Myocyte (in vitro differentiated cells): ENCODE measurements around the gene MGAT5B. TPM values are rescaled to one million over a fixed set of nuclear protein-coding genes. Genes with fewer than 3 reads are reported as not detected.
A peak's percentile ranks its signal among the peaks of the same experiment; 100 is the strongest.

Experiments
- DNase-seq: peaks from one replicate; pipeline ENCODE4 v3.0.0-alpha.2; 2012; ENCODE audit warnings: low read depth
- total RNA-seq: library from RNA; depleted of rRNA; stranded (reverse); fragments of >200 nt; gene quantifications from 2 replicates; pipeline ENCODE4 v1.2.3, GENCODE V29; 2014

MGAT5B gene
- total RNA-seq, 1 donor from 2014 or later, result 0.11 TPM

DNA sequence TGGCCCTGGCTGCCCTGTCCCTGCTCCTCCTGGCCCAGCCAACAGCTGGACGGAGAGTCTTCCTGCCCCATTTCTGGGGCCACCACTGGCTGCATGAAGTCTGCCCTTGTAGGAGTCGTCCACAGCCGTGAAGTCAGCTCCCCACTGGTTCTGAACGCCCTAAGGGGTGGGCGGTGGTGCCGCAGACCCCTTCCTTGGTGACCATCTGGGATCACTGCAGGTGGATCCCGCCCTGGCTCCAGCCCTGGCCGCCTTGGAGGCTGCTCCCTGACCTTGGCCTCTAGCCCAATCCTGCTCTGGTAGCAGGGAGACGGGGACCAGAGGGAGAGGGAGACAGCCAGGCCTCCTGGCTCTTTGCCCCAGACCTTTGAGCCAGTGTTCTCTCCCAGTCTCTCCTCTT, 35.4 kb downstream of the MGAT5B start:
- DNase-seq, result no peak

DNA sequence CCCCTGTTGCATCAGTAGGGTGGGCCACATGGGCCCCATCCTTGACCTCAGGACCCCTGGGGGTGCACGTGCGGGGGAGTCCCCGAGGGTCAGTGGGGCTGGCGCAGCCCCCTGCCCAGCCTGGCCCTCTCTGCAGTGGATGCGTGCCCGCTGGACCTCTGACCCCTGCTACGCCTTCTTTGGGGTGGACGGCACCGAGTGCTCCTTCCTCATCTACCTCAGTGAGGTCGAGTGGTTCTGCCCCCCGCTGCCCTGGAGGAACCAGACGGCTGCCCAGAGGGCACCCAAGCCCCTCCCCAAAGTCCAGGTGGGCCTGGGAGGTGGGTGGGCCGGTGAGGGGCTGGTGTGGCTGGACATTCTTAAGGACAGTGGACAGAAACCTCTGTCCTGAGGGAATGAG, 35.9 kb downstream of the MGAT5B start:
- no peak for DNase-seq

DNA sequence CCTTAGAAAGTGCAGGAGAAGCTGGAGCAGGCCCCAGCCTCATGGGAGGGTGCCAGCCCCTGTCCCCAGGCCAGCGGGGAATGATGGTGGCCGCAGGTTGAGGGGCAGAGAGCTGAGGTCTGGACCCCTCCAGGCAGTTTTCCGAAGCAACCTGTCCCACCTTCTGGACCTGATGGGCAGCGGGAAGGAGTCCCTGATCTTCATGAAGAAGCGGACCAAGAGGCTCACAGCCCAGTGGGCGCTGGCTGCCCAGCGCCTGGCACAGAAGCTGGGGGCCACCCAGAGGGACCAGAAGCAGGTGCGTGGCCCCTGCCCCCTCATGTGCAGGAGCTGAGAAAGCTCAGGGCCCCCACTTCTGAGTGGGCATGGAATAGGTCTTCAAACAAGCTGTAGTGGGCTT, 36.8 kb downstream of the MGAT5B start:
- DNase-seq, result no peak

DNA sequence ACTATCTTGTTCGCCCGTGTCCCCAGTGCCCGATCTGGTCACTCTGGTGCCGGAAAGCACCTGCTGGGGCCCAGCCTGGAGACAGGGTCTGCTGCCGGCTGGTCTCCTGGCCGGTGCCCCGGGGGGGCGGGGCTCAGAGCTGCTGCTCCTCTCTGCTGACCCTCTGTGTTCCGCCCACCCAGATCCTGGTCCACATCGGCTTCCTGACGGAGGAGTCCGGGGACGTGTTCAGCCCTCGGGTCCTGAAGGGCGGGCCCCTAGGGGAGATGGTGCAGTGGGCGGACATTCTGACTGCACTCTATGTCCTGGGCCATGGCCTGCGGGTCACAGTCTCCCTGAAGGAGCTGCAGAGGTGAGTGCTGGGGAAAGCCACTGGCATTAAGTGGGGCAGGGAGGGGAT, 37.6 kb downstream of the MGAT5B start:
- DNase-seq, result no peak

DNA sequence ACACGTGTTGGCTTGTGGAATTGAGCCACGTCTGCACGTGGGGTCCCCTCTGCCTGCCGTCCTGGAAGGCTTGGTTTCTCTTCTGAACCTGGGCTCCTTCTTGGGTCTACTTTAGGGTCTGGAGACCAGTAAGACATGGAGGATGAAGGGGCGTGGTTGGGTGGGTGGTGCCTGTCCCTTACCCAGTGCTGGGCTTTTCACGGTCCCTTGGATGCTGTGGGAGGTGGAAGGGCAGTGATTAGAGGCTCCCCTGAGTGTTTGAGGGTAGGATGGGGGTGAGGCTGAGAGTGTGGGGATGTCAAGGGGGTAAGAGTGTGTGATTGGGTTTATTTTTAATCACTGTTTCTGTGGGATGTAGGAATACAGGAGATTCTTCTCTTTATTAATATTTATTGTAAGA, 38.3 kb downstream of the MGAT5B start:
- DNase-seq, result no peak

DNA sequence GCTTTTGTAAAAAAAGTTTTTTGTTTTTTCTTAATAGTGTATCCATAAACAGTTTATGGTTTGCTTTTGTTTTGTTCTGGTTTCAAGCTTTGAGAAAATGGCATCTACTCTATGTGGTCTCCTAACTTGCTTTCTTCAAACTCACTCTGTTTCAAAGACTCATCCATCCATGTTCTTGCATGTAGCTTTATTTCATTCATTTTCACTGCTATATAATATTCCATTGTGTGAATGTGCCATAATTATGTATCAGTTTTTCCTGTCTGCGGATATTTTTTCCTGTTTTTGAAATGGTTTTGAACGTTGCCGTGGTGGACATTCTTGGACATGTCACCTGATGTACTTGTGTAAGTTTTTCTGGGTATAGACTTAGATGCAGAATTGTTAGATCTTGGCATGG, 39.1 kb downstream of the MGAT5B start:
- no peak for DNase-seq

DNA sequence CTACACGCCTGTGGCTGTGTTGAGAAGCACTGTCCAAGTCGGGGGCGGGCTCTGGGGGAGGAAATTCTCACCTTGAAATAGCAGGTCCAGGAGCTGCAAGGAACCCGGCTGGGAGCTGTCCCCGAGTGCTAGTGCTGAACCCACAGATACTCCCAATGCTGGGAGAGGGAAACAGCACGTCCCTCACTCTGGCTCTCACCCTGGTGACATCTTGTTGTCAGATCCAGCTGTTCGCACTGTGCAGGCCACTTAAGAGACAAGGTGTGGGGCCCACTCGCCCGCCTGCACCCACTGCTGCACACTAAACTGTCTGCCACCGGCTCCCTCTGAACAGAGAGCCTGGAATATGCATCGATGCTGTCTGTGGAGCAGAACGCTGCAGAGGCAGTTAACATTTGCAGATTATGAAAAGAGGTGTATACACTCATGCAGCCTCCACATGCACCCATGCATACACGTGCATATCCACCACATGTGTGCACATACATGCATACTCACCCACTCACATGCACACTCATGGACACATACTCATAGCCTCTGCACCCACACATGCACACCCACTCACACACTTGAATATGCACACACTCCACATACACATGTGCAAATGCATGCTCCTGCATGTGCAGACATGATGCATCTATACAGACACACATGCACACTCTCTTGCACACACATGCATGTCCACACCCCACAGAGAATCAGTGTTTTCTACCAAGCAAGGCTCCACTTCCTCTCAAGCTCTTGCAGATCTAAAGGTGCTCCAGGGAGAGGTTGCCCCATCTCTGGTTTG, 42.0 kb downstream of the MGAT5B start:
- peak; percentile 60 for DNase-seq

DNA sequence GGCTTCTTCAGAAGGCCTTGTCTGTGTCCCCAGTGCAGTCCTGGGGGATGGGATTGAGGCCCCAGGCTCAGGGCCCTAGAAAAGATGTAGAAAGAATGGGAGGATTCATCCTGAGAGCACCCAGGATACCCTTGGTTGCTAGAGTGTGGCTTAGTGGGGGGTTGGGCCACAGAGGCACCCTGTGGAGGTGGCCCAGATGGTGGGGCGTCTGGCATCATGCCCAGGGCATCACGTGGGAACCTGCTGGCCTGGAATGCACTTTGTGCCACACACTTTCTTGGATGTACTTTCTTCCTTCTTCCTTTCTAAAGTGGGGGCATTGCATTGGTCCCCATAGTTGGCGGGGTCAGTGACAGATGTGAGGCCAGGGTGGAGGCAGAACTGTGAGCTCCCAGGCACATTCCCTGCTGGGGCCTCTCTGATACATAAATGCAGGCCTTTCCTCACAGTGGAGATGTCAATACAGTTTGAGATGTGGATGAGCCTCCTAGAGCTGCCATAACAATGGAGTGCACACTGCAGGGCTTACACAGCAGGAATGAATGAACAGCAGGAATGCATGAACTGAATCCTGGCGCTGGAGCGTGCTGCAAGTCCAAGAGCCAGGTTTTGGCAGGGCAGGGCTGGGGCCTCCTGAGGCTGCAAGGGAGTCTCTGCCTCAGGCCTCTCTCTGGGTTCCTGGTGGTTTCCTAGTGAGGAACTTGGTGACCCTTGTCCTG, 43.3 kb downstream of the MGAT5B start:
- no peak for DNase-seq

DNA sequence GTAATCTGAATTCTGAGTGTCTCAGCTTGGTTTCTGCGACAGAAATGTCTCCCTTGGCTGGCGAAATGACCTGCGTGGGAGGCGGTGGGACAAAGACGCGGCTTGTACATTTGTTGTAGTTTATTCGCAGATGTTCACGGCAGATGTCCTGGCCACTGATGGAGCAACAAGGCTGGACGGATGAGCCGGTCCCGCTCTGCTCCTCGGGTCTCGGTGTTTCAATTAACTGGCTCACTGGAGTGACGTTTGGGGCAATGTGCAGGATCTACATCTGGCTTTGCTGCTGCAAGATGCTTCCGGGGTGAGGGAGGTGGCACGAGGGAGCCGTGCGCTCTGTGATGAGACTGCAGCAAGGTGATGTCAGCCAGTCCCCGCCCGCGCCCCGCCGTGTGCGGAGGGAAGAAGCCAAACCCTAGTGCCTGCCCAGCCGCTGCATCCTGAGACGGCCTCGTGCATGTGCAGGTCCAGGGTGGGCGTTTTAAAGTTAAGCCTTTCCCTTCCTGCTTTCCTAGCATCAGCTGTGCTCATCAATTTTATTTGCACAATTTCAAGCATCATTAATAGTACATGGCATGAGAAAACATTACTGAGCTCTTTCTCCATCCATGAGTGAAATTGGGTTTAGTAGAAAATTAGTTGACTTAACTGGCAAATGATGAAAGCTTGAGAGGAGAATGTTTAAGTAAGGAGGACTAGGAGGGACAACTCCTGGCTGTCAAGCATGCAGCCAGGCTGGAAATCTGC, 44.4 kb downstream of the MGAT5B start:
- no peak for DNase-seq

DNA sequence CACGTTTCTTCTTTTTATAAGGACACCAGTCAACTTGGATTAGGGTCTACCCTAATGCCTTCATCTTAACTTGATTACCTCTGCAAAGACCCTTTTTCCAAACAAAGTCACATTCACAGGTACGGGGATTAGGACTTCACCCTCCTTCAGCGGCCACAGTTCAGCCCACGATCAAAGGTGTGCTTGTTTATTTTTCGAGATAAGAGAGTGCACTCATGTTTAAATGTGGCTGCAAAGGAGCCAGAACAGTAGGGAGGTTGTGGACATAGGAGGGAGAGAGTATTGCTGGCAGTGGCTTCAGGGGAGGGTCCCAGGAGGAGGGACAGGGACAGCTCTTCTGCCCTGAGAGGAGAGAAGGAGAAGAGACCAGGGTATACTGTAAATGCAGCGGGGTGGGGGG, 46.7 kb downstream of the MGAT5B start:
- no peak for DNase-seq

DNA sequence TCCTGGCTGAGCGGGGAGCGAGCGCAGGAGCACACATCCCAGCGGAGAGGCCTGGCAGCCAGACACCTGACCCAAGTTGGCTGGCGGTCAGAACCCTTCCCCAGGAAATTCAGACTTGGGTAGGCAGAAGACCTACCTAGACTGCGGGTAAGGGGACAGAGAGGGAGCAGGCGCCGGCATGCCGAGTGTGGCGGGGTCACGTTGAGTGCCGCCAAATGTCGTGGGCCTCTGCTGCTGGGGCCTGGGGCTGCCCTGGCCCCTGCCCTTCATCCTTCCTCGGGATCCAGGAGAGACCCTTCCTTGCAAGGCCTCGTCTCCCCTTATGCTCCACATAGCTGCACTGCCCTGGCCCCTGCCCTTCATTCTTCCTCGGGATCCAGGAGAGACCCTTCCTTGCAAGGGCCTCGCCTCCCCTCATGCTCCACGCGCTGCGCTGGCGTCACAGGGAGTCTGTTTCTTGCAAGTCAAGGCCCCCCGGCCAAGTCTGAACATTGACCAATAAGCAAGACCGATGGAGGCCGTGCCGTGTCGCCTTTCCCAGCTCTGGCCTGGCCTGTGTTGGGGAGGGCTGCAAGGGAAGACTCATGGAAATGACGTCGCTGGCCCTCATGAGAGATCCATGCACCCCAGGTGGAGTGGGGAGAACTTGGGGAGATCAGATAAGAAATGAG, 47.8 kb downstream of the MGAT5B start:
- no peak for DNase-seq

DNA sequence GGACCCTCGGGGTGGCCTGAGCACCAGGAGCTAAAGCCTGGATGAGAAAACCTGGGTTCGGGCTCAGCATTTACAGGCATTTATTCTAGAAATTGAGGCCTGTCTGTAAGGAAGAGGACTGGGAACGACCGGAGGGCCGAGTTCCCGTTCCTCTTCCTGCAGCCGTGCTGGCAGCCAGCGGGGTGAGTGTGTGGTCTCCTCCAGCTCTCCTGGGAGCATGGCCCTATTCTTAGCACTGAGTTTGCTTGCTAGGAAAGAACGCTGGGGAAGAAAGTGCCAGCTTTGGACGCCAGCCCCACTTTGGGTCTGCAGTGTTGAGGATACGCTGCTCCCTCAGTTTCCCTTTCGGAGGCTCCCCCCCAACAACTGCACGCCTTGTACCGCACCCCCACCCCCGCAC, 49.6 kb downstream of the MGAT5B start:
- DNase-seq, result no peak

DNA sequence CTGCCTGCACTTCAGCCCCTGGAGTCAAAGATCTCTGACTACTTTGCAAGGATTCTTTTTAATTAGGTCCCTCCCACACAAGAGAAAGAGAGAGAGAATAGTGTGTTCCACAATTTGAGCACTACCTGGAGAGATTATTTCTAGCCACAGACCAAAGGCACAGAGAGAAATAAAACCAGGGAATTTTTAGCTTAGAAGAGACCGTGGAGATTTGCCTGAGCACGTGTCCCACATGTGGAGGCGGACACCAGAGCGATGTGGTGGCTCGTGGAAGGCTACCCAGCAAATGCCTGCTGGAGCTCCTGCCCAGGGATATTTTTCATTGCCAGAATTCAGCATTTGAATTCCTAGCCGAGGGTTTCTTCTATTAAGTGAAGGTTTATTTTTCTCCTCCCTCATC, 50.6 kb downstream of the MGAT5B start:
- no peak for DNase-seq

DNA sequence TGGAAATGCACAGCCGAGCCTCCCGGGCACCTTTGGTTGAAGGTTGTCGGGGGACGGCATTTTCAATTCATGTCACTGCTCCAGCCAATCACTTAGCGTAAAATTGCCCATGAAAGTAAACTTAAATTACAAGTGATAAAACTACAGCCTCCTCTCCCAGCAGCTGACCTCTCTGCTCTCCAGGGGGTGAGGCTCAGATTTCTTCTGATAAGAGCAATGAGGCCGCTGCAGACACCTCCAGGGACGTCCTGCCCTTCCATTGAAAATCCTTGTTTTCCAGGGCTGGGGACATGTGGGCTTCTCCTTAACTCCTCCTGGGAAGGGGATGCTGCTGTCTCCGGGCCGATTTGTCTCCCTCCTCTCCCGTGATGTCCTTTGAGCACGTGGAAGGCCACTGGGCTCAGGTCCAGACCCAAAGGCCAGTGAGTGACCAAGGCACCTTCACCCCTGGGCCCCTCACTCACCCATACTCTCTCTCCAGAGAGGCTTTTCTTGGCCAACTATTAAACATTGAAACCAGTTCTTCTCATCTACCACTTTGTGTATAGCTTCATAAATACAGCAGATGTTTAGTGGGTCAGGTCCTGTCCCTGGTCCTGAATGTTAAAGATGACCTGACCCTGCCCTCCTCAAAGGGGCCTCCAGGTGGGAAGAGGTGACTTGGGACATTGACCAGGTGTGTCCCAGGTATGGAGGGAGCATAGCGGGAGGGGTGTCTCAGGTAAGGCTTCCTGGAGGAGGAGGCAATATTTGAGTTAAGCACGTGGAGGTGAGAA, 52.3 kb downstream of the MGAT5B start:
- DNase-seq, result no peak

DNA sequence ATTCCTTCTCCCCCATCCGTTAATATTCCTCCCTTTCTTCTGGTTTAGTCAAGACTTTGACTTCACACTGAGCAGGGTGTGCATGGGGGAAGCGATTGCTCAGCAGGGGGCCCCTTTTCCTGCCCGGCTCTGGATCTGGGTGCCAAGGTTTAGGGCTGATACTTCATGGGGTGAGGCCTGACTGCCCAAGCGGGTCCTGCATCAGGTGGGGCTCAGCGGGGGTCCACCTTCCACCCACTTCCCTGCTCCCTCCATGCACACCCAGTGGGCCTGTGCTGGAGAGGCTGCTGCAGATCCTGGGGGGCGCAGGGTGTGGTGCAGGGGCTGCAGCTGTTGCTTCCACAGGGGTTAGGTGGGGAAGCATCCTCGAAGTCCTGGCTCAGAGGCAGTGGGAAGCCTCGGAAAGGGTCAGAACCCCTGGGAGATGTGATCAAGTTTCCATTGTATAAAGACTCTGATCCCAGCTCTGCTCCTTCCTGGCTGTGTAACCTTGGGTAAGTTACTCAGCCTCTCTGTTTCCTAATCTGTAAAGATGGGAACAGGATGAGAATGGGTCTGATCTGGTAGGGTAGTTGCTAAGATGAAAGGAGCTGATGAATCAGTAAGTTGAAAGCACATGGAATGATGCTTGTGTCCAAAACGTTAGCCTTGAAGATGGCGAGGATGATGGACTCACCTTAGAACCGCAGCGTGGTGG, 53.3 kb downstream of the MGAT5B start:
- no peak for DNase-seq

DNA sequence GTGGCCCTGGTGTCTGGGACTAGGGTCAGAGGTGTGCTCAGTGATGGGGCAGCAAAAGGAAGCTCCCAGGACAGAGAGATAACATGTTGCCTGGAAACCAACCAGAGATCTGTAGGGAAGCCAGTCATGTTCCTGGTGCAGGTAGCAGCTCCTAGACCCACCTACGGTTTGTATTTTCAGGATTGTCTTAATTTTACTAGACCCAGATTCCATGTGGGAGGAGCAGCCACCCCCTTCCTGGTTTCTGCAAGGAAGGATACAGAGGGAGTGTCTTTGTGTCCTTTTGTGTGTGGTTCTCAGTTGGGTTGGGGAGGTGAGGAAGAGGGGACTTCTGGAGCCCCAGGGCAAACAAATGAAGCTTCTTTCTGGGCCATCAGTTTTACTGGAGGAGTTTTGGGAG, 53.9 kb downstream of the MGAT5B start:
- no peak for DNase-seq

DNA sequence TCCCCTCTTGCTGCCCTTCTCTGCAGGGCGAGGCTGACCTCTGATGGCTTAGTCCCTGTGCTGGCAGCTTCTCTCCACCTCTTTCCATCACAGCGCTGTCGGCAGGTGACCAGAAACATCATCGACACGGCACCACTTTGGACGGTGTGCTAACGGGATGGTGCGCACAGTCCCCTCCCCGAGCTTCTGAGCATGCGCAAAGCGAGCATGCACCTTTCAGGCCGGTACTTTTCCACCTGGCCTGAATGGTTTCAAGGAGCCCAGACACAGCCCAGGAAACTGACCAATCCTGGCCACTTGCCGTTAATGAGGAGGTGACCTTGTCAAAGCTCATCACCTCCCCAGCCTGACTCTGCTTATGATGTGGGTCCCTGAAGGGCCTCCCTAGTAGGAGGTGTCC, 54.8 kb downstream of the MGAT5B start:
- DNase-seq, result no peak

DNA sequence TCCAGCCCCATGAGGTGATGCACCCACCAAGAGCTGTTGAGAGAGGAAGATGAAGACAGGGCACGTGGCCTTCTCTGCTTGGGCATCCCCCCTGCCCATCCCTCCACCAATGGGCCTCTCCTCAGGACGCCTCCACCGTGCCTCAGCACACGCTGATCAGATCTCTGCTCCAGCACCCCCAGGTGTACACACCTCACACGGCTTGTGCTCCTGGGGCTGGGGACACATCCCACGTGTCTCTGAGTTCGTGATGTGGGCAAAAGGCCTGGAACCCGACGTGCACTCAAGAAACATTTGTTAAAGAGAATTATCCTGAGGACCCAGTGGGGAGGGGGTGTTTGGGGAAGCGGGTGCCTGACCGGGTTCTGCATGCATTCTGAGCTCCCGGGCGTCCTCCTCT, 55.3 kb downstream of the MGAT5B start:
- DNase-seq, result no peak

DNA sequence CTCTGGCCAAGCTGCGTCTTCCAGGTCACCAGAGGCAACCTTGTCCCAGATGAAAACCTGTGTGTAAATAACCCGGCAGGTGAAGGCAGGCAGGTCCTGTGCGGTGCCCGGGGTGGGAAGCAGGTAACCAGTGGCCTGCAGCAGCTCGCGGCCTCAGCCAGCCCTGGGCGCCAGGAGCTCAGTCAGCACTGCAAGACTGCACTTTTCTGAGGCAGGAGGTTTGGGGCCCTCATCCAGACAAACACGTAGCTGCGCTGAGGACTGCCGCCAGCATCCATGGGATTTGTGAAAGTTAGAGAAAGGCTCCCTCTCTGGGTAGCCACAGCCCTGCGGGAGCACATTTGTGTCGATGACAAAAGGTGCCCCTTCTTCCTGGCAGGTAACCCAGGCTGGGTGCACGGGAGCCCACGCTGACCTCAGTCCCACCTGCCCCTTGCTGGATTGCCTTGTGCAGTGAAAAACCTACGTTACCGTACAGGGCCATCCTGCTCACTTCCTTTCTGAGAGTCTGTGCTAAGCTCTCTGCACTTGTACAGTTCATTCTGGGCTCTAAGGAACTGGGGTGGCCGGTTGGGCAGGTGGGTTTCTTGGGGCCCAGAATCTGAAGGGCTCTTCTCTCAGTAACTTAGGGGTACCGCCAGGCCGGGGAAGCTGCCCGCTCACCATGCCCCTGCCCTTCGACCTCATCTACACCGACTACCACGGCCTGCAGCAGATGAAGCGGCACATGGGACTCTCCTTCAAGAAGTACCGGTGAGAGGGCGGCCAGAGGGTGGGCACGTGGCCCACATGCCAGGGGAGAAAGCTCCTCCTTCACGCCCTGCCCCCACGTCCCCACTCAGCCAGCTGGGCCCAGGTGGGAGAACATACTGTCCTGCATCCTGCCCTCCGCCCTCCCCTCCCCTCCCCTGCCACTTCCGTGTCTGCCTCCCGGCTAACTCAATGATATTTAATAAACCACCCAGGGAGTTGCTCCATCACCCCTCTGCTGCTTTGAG, 56.4 kb downstream of the MGAT5B start:
- DNase-seq, result no peak
